BLaER1 (cell line): ENCODE data around the gene TCF15.

Experiments
- H3K27ac ChIP-seq: shearing (Covaris generic); formaldehyde crosslinking; 2 replicates; pipeline ENCODE4 v1.8.1; 2022
- H3K27me3 ChIP-seq: shearing (Covaris generic); formaldehyde crosslinking; 2 replicates; pipeline ENCODE4 v1.8.1; 2022
- H3K36me3 ChIP-seq: shearing (Covaris generic); formaldehyde crosslinking; 2 replicates; pipeline ENCODE4 v1.8.1; 2022
- H3K4me1 ChIP-seq: shearing (Covaris generic); formaldehyde crosslinking; 2 replicates; pipeline ENCODE4 v1.8.1; 2022
- H3K4me2 ChIP-seq: shearing (Covaris generic); formaldehyde crosslinking; 2 replicates; pipeline ENCODE4 v1.8.1; 2022
- H3K4me3 ChIP-seq: shearing (Covaris generic); formaldehyde crosslinking; 2 replicates; pipeline ENCODE4 v1.8.1; 2022
- H3K9ac ChIP-seq: shearing (Covaris generic); formaldehyde crosslinking; 2 replicates; pipeline ENCODE4 v1.8.1; 2022
- H3K9me3 ChIP-seq: shearing (Covaris generic); formaldehyde crosslinking; 2 replicates; pipeline ENCODE4 v1.8.1; 2022
- H4K20me1 ChIP-seq: shearing (Covaris generic); formaldehyde crosslinking; 2 replicates; pipeline ENCODE4 v1.8.1; 2022
- Cebpa-rat ChIP-seq: shearing (Covaris generic); IDR thresholded peaks from 2 replicates; pipeline ENCODE4 v1.8.1; 2022

TCF15 gene

GRCh38 chr20:572727-573126 is 37.4 kb downstream of the TCF15 start:
- H3K27ac ChIP-seq = no peak overlapping the region
- peak overlapping the region; percentile 44; the same call in 1 of the 2 replicates for H3K4me2 ChIP-seq
- no peaks in the 10 kb centered on the region for H3K36me3 ChIP-seq
- no peak overlapping the region for H3K9ac ChIP-seq
- no peaks in the 10 kb centered on the region for H3K9me3 ChIP-seq
- H4K20me1 ChIP-seq = no peaks in the 10 kb centered on the region
- peaks cover 22% of the 10 kb centered on the region for H3K4me1 ChIP-seq
- no peak overlapping the region for H3K4me3 ChIP-seq
- no peaks in the 10 kb centered on the region for H3K27me3 ChIP-seq
- TF ChIP-seq Cebpa-rat = no peak

DNA sequence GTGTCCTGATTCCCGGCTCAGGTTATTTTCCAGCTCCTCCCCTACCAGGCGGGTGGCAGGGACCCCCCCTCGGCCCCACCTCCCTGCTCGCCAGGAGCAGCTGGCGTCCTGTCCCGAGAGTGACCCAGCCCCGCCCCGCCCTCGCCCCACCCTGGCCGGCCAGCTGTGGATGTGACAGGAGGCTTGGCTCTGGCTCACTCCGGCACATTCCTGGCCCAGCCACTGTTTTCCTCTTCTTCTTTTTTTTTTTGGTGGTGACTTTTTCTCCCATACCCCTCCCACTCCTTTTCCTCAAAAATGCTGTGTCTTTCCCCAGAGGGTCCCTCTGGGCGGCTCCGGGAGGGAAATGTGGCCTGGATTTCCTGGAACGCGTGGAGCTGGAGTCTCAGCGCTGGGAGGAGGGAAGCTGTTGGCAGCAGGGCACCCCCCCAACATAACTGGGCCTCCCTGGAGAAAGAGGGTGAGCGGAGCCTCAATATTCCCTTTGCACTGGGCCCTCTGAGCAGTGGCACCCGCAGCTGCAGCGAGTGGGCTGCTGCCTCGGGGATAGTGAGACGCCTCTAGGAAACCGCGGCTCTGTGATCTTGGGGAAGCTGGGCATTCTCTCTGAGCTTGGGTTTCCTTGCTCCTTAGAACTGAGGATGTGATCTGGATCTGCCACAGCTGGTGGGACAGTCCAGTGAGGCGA is 38.2 kb downstream of the TCF15 start:
- Histone ChIP-seq H3K27ac (no peak overlapping the region), H3K4me1 (peaks cover 26% of the 10 kb centered on the region), H4K20me1 (no peaks in the 10 kb centered on the region), H3K4me2 (peak overlapping the region; percentile 44), H3K4me3 (no peak overlapping the region), H3K9me3 (no peaks in the 10 kb centered on the region), H3K36me3 (no peaks in the 10 kb centered on the region), H3K27me3 (no peaks in the 10 kb centered on the region), H3K9ac (no peak overlapping the region)
- TF ChIP-seq Cebpa-rat = no peak

GRCh38 chr20:568673-569415 is 41.3 kb downstream of the TCF15 start:
- H3K27ac ChIP-seq = no peak overlapping the region
- H3K27me3 ChIP-seq = no peaks in the 10 kb centered on the region
- H3K9me3 ChIP-seq = no peaks in the 10 kb centered on the region
- no peak overlapping the region for H3K9ac ChIP-seq
- H3K4me2 ChIP-seq = peak overlapping the region; percentile 42
- H3K4me3 ChIP-seq = no peak overlapping the region
- no peaks in the 10 kb centered on the region for H4K20me1 ChIP-seq
- H3K4me1 ChIP-seq = peaks cover 26% of the 10 kb centered on the region
- TF ChIP-seq Cebpa-rat = no peak
- no peaks in the 10 kb centered on the region for H3K36me3 ChIP-seq

GRCh38 chr20:568097-568652 is 41.9 kb downstream of the TCF15 start:
- Histone ChIP-seq H3K36me3 (no peaks in the 10 kb centered on the region), H3K4me3 (no peak overlapping the region), H3K9me3 (no peaks in the 10 kb centered on the region), H3K4me1 (peaks cover 27% of the 10 kb centered on the region), H3K27me3 (no peaks in the 10 kb centered on the region), H3K27ac (no peak overlapping the region), H3K9ac (no peak overlapping the region), H3K4me2 (peak overlapping the region; percentile 42), H4K20me1 (no peaks in the 10 kb centered on the region)
- TF ChIP-seq Cebpa-rat = no peak

DNA sequence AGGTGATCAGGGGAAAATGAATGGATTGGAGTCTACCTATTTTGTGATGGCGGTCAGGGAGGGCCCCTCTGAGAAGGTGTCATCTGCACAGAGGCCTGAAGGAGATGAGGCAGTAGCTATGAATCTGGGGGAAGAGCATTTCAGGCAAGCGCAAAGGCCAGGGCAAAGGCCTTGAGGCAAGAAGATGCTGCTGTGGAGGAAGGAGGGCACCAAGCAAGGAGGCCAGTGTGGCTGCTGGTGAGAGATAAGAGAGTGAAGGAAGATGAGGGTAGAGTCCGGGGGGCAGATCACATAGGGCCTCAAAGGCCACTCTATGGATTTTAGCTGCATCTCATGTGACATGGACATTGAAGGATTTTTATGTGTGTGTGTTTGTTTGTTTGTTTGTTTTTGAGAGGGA is 45.9 kb downstream of the TCF15 start:
- Histone ChIP-seq H3K4me2 (no peak overlapping the region), H3K9ac (no peak overlapping the region), H3K36me3 (no peaks in the 10 kb centered on the region), H3K4me1 (peaks cover 19% of the 10 kb centered on the region), H3K9me3 (no peaks in the 10 kb centered on the region), H3K4me3 (no peak overlapping the region), H4K20me1 (no peaks in the 10 kb centered on the region), H3K27ac (no peak overlapping the region), H3K27me3 (no peaks in the 10 kb centered on the region)
- no peak for TF ChIP-seq Cebpa-rat

- H3K4me3 ChIP-seq = no peak overlapping the region
- peaks cover 13% of the 10 kb centered on the region for H3K4me1 ChIP-seq
- H3K27ac ChIP-seq = no peak overlapping the region
- no peaks in the 10 kb centered on the region for H3K27me3 ChIP-seq
- H3K9ac ChIP-seq = no peak overlapping the region
- TF ChIP-seq Cebpa-rat = no peak
- H3K9me3 ChIP-seq = no peaks in the 10 kb centered on the region
- no peaks in the 10 kb centered on the region for H3K36me3 ChIP-seq
- H3K4me2 ChIP-seq = no peak overlapping the region
- no peaks in the 10 kb centered on the region for H4K20me1 ChIP-seq
Observed at GRCh38 chr20:563187-563586, 46.9 kb downstream of the TCF15 start.

GRCh38 chr20:562232-562897 is 47.7 kb downstream of the TCF15 start:
- Histone ChIP-seq H3K27ac (no peak overlapping the region), H3K36me3 (no peaks in the 10 kb centered on the region), H3K4me3 (no peak overlapping the region), H3K9me3 (no peaks in the 10 kb centered on the region), H3K4me1 (peaks cover 5% of the 10 kb centered on the region), H4K20me1 (no peaks in the 10 kb centered on the region), H3K9ac (no peak overlapping the region), H3K27me3 (no peaks in the 10 kb centered on the region), H3K4me2 (no peak overlapping the region)
- no peak for TF ChIP-seq Cebpa-rat

- H4K20me1 ChIP-seq = no peaks in the 10 kb centered on the region
- H3K9ac ChIP-seq = no peak overlapping the region
- H3K4me1 ChIP-seq = peaks cover 5% of the 10 kb centered on the region; the same call in 1 of the 2 replicates
- no peaks in the 10 kb centered on the region for H3K27me3 ChIP-seq
- H3K9me3 ChIP-seq = no peaks in the 10 kb centered on the region
- H3K36me3 ChIP-seq = no peaks in the 10 kb centered on the region
- no peak overlapping the region for H3K4me3 ChIP-seq
- no peak overlapping the region for H3K27ac ChIP-seq
- H3K4me2 ChIP-seq = no peak overlapping the region
- no peak for TF ChIP-seq Cebpa-rat
Observed at GRCh38 chr20:561437-562231, 48.5 kb downstream of the TCF15 start.

DNA sequence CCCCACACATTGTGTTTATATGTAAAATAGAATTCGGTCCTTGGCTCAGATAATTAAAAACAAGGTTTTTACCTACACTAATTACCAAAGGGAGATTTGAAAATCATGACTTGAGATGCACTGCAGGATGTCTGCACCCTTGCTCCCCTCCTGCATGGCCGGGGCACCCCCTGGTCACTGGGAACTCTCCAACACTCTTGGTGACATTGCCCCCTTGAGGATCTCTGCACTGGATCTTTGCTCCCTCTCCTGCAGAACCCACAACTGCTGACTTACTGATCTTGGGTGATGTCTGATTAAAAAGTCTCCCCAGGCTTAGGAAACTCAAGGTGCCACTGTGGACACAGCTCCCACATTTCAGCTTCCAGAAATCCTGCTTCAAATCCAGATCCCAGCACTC is 49.4 kb downstream of the TCF15 start:
- H3K4me3 ChIP-seq = no peak overlapping the region
- H3K9me3 ChIP-seq = no peaks in the 10 kb centered on the region
- no peaks in the 10 kb centered on the region for H3K36me3 ChIP-seq
- no peak overlapping the region for H3K4me2 ChIP-seq
- no peak overlapping the region for H3K9ac ChIP-seq
- H4K20me1 ChIP-seq = no peaks in the 10 kb centered on the region
- H3K27ac ChIP-seq = no peak overlapping the region
- no peaks in the 10 kb centered on the region for H3K27me3 ChIP-seq
- no peak for TF ChIP-seq Cebpa-rat
- peaks cover 5% of the 10 kb centered on the region; the same call in 1 of the 2 replicates for H3K4me1 ChIP-seq
